HG02759 (cell line): ENCODE data around the gene GDAP1L1.

Experiments
- ATAC-seq: cut with Tn5 transposase; IDR thresholded peaks from one replicate; pipeline ENCODE4 v1.9.1; 2021; ENCODE audit warnings: mild to moderate bottlenecking, moderate library complexity; ENCODE audit not compliant: unreplicated experiment

The GDAP1L1 gene

DNA sequence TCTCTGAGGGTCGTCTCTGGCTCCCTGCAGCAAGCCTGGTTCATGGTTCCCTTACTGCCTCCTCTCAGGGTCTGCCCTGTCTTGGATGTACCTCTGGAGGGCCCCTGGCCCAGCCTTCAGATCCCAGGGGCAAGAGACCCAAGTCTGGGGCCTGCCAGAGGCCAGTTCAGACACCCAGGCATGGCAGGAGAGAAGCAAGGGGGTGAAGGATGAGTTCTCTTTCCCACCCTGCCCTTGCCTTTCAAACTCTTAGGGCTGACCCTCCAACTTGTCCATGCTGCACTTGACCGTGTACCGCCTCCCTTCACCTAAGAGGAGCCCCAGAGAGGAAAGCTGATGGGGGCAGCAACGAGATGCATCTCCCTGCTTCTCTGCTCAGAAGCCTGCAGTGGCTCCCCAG is 4.2 kb downstream of the GDAP1L1 start:
- no peak for ATAC-seq

DNA sequence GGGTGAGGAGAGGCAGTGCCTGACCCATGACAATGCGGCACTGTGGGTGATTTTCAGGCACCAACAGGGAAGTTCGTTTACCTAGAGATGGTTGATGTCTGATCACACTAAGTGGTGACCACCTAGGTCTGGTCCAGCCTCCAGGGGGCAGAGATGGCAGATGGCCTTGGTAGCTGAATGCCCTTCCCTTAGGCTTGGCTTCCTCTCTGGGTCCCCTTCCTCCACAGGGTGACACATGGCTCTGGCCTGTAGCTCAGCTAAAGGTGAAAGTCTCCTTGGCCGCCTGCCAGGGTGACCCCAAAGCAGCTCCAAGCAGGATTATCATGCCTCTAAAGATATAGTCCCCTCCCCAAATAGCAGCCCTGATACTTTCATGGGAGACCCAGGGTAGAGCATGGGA is 6.4 kb downstream of the GDAP1L1 start:
- ATAC-seq, result no peak

DNA sequence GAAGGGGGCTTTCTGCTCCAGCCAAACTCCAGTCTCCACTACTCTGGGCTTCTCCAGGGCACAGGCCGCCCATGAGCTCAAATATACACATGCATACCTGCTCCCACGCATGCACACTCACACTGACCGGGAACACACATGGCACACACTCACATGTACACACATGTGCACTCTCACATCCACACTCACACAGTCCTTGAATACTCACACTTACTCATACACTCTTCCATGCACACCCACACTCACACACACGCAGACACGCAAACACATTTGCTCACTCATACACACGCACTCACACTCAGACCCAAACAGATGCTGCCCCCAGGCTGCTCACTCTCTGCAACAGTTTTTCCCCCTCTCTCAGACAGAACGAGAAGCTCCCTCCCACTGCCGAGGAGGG is 7.0 kb downstream of the GDAP1L1 start:
- ATAC-seq, result no peak

DNA sequence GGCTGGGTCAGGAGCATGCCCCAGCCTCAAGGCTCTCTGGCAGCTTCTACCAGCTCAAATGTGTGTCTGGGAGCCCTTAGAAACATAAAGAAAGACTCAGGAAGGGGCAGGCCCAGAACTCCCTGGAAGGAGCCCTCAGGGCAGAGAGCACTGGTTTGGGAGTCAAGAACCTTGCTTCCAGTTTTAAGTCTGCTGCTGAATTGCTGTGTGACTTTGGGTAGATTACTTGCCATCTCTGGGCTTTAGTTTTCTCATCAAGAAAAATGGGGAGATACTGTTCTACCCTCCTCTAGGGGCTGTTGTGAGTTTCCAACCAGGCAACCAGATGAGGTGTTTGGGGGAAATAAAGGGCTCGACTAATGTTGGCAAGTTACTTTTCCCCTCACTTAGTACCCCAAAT is 8.8 kb downstream of the GDAP1L1 start:
- no peak for ATAC-seq

DNA sequence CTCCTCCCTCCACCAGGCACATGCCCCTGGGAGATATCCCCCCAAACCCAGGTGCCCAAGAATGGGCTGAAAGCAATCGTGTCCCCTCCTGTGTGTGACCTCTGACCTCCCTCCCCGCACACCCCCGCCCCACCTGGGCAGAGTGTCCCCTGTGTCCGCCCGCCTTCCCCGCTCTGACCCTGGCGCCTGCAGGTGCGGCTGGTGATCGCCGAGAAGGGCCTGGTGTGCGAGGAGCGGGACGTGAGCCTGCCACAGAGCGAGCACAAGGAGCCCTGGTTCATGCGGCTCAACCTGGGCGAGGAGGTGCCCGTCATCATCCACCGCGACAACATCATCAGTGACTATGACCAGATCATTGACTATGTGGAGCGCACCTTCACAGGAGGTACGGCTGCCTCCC is 9.9 kb downstream of the GDAP1L1 start:
- ATAC-seq, result no peak

DNA sequence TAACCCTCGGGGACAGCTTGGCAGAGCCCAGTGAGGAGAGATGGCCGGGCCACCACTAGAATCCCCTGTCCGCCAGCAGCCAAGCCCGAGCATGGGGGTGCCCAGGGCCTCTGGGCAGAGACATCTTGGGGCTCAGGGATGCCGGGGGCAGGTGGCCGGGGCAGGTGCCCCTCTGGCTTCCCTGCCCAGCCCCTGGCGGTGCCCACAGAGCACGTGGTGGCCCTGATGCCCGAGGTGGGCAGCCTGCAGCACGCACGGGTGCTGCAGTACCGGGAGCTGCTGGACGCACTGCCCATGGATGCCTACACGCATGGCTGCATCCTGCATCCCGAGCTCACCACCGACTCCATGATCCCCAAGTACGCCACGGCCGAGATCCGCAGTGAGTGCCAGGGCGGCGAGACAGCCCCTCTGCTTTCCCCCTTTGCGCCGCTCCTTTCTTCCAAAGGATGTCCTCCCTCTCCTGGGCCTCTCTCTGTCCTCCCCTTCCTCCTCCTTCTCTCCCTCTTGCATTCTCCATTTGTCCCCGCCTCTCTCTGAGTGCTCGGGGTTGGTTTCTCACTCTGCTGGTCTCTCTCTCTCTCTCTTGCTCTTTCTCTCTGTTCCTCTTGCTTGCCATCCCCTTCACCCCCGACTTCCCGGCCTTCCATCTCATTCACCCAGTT is 11.2 kb downstream of the GDAP1L1 start:
- ATAC-seq, result no peak

DNA sequence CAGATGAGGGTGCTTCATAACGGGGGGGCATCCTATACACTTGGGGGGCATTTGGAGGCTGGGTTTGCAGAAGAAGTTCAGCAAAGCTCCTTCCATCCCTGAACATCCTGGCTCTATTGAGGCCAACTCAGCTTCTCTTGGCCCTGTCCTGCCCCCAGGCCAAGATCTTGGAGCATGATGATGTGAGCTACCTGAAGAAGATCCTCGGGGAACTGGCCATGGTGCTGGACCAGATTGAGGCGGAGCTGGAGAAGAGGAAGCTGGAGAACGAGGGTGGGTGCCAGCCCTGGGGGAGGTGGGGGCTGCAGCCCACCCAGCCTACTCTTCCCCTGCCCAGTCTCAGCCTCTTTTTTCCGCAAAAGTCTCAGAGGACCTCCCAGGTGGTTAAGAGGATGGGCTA is 17.2 kb downstream of the GDAP1L1 start:
- ATAC-seq, result no peak

DNA sequence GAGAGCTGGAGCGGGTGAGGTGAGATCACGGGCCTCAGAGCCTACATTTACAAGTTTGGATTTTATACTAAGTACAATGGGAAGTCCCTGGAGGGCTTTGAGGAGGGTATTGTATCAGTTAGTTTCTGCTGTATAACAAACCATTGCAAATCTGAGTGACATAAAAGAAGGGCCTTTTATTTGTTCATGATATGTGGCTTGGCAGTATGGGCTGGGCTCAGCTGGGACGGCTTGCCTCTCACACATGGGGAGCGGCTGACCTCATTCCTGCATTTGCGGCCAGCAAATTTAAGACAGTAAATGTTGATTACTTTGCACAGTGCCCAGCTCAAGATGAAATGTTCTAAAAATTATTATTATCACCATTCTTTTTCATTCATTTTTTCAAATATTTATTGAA is 21.7 kb downstream of the GDAP1L1 start:
- ATAC-seq, result no peak

DNA sequence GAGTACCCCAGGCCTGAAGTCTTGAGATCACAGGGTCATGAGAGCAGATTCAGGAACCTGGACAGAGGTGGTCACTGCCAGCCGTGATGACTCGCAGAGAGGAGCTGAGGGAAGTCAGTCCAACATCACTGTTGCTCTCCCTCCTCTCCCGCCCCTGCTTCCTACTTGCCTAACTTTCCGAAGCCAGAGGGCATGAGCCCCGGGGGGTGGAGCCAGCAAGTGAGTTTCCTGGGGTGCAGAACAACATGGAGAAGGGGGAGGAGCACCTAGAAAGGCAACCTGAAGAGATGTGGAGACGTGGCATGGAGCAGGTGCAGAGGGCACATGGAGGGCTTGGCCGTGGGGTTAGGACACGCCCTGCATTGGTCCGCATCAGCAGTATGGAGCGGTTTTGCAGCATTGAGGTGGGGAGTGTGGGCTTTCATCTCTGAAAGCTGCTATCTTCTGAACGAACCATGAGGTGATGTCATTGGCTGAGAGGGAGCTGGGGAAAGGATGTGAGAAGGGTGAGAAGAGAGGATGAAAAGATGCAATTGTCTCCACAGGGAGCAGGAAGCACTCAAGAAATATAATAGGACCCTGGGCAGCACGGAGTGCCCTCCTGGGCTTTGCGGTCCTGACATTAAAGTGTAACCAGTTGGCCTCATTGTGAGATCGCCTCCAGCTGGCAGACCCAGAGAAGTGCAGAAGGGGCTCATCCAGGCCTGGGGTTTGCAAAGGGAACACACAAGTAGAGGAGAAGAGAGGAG is 25.0 kb downstream of the GDAP1L1 start:
- no peak for ATAC-seq

DNA sequence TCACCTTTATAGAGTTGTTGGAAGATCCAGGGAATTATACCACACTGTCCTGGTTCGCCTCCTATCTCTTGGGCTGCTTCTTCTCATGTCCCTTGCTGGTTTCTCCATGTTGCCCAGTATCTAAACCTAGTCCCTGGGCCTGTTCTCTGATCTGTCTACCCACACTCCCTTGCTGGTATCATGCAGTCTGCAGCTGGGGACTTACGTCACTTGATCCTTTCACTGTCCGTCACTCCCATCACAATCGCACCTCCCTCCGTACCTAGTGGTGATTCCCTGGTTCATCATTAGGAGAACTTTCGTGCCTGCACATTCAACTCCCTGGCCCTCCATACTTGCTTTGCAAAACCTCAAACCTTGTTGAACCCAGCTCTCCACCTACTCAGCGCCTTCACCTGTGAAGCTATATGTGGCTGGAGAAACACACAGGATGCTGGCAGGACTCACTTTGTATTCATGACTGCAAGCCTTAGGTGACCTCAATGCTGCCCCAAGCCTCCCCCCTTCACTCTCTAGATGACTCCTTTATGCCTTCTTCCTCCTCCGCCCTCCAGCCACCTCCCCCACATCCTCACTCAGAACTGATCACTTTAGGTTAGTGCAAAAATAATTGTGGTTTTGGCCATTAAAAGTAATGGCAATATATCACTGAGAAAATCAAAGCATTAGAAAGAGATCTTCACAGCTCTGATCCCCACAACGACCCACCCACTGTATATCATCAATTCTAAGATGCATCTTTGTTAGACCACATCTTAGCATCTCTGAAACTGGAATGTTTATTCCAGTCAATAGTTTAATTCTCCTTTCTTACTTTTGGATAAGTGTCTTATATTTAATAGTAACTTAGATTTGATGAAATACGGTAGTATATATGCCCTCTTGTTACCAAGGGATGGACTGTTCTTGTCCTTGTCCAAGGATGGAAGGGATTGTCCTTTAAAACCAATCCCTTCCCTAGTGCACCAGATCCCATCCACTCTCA is 26.4 kb downstream of the GDAP1L1 start:
- ATAC-seq, result no peak

DNA sequence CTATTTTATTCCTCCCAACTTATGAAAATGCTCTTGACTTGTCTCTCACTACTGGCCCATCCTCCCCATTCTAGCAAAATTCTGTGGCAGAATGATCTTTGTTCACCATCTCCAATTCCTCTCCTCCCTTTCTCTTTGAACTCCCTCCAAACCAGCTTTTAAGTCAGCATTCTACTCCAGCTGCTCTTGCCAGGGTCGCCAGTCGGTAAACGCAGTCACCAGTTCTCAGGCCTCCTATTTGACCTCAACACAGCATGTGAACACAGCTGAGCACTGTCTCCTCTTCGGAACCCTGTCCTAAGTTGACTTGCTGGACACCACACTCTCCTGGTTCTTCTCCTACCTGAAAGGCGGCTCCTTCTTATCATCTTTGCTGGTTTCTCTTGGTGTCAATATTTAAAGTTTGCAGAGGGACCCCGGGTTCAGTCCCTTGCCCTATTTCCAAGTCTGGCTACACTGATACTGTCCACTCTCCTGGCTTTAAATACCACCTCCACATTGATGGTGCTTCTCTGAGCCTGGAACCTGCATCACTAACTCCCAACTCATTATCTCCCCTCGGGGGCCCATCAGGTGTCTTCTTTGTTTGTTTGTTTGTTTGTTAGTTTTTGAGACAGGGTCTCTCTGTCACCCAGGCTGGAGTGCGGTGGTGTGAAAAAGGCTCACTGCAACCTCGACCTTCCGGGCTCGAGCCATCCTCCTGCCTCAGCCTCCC is 27.4 kb downstream of the GDAP1L1 start:
- no peak for ATAC-seq

DNA sequence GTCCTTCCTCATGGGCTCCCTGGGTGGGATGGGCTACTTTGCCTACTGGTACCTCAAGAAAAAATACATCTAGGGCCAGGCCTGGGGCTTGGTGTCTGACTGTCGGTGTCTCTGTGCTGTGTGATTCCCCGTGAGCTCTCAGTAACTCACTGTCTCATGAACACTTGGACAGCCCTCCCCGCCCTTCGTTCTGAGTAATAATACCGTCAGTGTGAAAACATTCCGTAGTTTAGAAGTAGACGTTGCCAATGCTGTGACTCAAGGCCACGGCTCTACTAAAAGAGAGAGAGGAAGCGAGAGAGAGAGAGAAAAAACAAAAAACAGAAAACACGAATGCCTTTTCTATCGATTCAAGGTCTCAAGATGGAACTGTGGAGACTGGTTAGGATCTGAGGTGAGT is 32.1 kb downstream of the GDAP1L1 start:
- no peak for ATAC-seq

DNA sequence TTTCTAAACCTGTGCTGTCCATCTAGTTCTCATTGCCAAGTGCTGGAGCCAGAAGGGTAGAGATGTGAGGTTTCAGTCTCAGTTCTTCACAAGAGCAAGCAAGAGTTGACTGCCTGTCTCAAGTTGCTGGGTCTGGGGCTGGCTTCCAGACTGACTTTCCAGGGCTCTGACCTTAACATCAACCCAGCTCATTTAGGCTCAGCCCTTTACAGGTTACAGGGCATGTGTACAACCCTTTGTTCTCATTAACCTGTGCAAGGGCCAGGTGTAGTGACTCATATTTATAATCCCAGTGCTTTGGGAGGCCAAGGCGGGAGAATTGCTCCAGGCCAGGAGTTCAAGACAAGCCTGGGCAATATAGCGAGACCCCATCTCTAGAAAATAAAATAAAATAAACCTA is 33.3 kb downstream of the GDAP1L1 start:
- ATAC-seq, result no peak

DNA sequence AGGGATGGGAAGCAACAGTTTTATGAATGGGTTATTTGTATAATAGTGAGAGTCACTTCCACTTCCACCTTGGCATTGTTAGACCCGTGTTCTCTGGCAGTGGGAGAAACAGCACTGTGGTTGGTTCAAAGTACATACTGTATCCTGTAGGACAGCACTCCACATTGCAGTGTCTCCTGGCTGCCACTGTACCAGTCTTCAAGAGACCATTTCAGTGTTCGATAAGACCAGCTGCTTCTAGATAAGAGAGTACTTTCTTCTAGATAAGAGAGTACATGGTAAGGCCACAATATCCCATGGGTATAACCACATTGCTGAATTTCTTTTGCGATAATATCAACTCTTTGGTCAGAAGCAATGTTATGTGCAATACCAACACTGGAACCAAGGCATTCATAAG is 35.1 kb downstream of the GDAP1L1 start:
- ATAC-seq, result no peak

DNA sequence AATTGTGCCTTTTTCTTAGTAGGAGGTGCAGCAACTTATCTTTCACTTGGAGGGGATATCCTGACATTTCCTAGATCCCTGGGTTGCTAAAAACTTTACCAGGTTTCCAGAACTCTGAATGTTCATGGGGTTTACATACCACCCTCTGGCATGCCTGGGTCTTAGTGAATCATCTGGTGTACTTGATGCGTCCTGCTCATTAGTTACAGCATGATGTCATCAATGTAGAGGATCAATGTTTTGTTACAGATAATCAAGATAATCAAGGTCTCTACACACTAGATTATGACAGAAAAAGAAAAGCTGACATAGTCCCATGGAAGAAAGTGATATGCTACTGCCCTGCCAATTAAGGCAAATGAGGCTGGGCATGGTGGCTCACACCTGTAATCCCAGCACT is 36.9 kb downstream of the GDAP1L1 start:
- ATAC-seq, result no peak

DNA sequence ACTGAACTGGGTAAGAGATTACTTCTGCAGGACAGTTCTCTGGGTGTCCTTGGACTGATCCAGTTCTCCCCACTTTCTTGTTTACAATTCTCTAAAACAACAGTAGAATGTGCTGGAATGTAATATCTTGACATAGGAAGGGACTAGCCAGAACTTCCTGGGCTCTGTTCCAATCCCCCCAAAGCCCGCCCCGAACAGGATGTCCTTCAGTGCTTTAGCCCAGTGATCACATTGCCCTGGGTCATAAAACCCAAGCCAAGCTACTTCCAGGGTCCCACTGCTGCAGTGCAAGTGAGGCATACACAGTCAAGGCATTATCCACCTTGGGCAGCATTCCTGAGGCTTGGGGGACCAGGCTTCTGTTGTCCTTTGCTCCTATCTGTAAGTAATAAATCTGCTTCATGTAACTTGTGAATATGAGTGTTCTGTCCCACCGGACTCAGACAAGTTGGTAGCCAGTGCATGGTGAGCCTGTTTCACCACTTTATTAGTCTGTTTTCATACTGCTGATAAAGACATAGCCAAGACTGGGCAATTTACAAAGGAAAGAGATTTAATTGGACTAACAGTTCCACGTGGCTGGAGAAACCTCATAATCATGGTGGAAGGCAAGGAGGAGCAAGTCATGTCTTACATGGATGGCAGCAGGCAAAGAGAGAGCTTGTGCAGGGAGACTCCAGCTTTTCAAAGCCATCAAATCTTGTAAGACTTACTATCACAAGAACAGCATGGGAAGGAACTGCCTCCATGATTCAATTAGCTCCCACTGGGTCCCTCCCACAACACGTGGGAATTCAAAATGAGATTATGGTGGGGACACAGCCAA is 40.4 kb downstream of the GDAP1L1 start:
- ATAC-seq, result no peak

DNA sequence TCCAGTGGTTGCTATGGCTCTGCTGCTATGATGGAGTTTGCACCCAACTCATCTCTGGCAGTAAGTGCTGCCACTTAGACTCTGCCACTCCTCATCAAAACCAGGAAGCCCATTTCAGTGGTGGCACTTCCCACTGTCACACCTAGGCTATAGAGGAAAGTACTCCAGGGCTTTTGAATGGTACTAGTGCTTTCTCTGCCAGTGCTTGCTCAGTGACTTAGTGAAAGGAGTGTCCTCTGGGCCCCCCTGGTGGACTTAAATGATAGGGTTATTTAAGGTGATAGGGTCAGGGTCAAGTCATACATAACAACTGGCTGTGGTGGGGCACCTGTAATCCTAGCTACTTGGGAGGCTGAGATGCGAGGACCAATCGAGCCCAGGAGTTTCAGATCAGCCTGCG is 41.1 kb downstream of the GDAP1L1 start:
- no peak for ATAC-seq

DNA sequence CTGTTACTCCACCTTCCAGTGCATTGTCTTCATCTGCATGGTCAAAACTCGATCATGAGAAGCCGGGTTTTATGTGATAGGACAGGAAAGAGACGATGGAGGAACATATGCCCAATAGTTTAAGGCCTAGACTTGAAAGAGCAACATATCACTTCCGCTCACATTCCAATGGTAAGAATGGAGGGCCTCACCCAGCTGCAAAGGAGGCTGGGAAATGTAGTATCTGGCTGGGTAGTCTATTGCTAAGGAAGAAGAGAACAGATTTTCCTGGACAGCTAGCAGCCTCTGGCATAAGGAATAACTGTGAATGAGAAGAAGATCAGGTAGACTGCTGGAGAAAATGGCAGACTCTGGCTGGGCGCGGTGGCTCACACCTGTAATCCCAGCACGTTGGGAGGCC is 44.6 kb downstream of the GDAP1L1 start:
- ATAC-seq, result no peak

DNA sequence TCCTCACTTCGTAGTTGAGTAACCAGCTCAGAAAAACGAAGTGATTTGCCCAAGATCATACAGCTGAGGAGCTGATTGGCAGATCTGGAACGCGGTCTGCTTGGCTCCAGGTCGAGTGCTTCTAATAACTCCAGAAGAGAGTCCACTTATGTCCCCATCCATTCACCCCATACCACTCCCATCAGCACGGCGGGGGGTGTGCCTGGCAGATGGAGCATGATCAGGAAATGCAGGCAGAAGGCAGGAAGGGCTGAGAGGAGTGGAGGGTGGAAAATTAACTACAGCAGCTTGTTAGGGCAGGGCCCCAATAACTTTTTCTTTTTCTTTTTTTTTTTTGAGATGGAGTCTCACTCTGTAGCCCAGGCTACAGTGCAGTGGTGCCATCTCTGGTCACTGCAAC is 48.9 kb downstream of the GDAP1L1 start:
- ATAC-seq, result no peak

DNA sequence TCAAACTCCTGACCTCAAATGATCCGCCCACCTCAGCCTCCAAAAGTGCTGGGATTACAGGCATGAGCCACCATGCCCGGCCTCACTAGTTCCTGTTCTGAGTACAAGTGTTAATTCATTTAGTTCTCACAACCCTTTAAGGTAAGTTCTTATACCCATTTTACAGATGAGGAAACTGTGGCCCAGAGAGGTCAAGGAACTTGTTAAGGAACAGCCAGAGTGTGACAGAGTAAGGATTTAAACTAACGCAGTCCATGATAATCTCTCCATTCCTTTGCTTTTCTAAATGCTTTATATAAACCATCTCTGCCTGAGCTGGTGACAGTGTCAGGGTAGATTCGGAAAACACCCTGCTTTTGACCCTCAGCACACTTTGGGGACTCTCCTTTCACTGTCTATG is 50.6 kb downstream of the GDAP1L1 start:
- no peak for ATAC-seq
